PC-9 (cell line): ENCODE results near the gene PRLH.

ENCODE experiments used
- EZH2 ChIP-seq: fragments of 200-600 bp; sonication (generic); IDR thresholded peaks from 2 replicates; pipeline ENCODE4 v1.8.0; 2017; ENCODE audit warnings: antibody characterized with exemption, low read depth
- TF ChIP-seq, protein P1 (sequence below): fragments of 200-600 bp; sonication (generic); conservative IDR thresholded peaks from 2 replicates; pipeline ENCODE4 v1.6.1; 2017; ENCODE audit warnings: mixed run types, antibody characterized with exemption, mild to moderate bottlenecking, moderate library complexity

DNA sequence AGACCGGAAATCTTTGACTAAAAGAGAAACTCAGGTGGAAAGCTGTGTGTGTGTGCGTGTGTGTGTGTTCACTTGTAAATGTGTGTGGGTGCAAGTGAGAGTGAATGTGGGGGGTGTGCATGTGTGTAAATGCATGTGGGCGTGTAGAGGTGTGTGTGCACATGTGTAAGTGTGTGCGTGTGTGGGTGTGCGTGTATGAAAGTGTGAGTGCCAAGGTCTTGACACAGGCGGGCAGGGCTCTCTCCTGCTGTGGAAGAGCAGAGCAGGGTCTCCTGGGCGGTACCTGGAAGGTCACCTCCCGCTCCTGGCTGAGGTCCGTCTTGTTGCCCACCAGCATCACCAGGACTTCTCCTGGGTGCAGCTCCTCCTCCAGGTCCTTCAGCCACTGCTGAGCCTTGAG is 10.6 kb downstream of the PRLH start:
- TF ChIP-seq, protein P1, sequence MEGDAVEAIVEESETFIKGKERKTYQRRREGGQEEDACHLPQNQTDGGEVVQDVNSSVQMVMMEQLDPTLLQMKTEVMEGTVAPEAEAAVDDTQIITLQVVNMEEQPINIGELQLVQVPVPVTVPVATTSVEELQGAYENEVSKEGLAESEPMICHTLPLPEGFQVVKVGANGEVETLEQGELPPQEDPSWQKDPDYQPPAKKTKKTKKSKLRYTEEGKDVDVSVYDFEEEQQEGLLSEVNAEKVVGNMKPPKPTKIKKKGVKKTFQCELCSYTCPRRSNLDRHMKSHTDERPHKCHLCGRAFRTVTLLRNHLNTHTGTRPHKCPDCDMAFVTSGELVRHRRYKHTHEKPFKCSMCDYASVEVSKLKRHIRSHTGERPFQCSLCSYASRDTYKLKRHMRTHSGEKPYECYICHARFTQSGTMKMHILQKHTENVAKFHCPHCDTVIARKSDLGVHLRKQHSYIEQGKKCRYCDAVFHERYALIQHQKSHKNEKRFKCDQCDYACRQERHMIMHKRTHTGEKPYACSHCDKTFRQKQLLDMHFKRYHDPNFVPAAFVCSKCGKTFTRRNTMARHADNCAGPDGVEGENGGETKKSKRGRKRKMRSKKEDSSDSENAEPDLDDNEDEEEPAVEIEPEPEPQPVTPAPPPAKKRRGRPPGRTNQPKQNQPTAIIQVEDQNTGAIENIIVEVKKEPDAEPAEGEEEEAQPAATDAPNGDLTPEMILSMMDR: no peak
- TF ChIP-seq EZH2: no peak
